MM.1S (cell line): ENCODE measurements around the gene RTL5.

Source experiments
- DNase-seq: peaks from one replicate; pipeline ENCODE4 v3.0.0-alpha.2; 2015
- H2AFZ ChIP-seq: fragments of 300-600 bp; sonication (generic); 2 replicates; pipeline ENCODE4 v1.6.0; 2016; ENCODE audit warnings: antibody characterized with exemption, low read length
- H3F3A ChIP-seq: fragments of 300-600 bp; sonication (generic); 2 replicates; pipeline ENCODE4 v1.6.1; 2016; ENCODE audit warnings: mild to moderate bottlenecking, antibody characterized with exemption, low read length, moderate library complexity, mixed read lengths; ENCODE audit not compliant: insufficient read depth
- H3K27ac ChIP-seq: fragments of 300-600 bp; sonication (generic); 2 replicates; pipeline ENCODE4 v1.5.1; 2016; ENCODE audit warnings: mild to moderate bottlenecking, low read length
- H3K27me3 ChIP-seq: fragments of 300-600 bp; sonication (generic); replicated peaks from 2 replicates; pipeline ENCODE4 v1.6.0; 2016; ENCODE audit warnings: low read length; ENCODE audit not compliant: insufficient read depth
- H3K36me3 ChIP-seq: fragments of 300-600 bp; sonication (generic); replicated peaks from 2 replicates; pipeline ENCODE4 v1.6.1; 2016; ENCODE audit warnings: mild to moderate bottlenecking, low read length, mixed read lengths; ENCODE audit not compliant: insufficient read depth
- H3K4me1 ChIP-seq: fragments of 300-600 bp; sonication (generic); 2 replicates; pipeline ENCODE4 v1.6.1; 2016; ENCODE audit warnings: low read length, mixed read lengths
- H3K4me2 ChIP-seq: fragments of 300-600 bp; sonication (generic); 2 replicates; pipeline ENCODE4 v1.6.0; 2016; ENCODE audit warnings: low read depth, low read length
- H3K4me3 ChIP-seq: fragments of 300-600 bp; sonication (generic); 2 replicates; pipeline ENCODE4 v1.5.1; 2016; ENCODE audit warnings: low read length, mixed read lengths
- H3K79me2 ChIP-seq: fragments of 300-600 bp; sonication (generic); 2 replicates; pipeline ENCODE4 v1.6.1; 2016; ENCODE audit warnings: mixed run types, low read length, mixed read lengths
- H3K9ac ChIP-seq: fragments of 300-600 bp; sonication (generic); 2 replicates; pipeline ENCODE4 v1.6.1; 2016; ENCODE audit warnings: low read length, mixed read lengths
- H3K9me2 ChIP-seq: fragments of 300-600 bp; sonication (generic); replicated peaks from 2 replicates; pipeline ENCODE4 v1.6.1; 2016; ENCODE audit warnings: mild to moderate bottlenecking, low read length, mixed read lengths; ENCODE audit not compliant: insufficient read depth
- H3K9me3 ChIP-seq: fragments of 300-600 bp; sonication (generic); replicated peaks from 2 replicates; pipeline ENCODE4 v1.6.1; 2016; ENCODE audit warnings: mild to moderate bottlenecking, low read length, mixed read lengths; ENCODE audit not compliant: insufficient read depth
- H4K20me1 ChIP-seq: fragments of 300-600 bp; sonication (generic); 2 replicates; pipeline ENCODE4 v1.6.1; 2016; ENCODE audit warnings: mild to moderate bottlenecking, low read length, moderate library complexity, mixed read lengths; ENCODE audit not compliant: insufficient read depth
- EZH2 ChIP-seq: fragments of 300-600 bp; sonication (generic); optimal IDR thresholded peaks from 2 replicates; pipeline ENCODE3; 2017; ENCODE audit warnings: low read depth, mild to moderate bottlenecking, antibody characterized with exemption, low read length, mixed read lengths
- EZH2phosphoT487 ChIP-seq: fragments of 300-600 bp; sonication (generic); IDR thresholded peaks from 2 replicates; pipeline ENCODE4 v1.6.1; 2018; ENCODE audit warnings: antibody characterized with exemption, low read length
- TF ChIP-seq, protein P1 (sequence below): fragments of 300-600 bp; sonication (generic); IDR thresholded peaks from 2 replicates; pipeline ENCODE4 v1.5.1; 2016; ENCODE audit warnings: antibody characterized with exemption, low read length, mixed read lengths

Gene RTL5

DNA sequence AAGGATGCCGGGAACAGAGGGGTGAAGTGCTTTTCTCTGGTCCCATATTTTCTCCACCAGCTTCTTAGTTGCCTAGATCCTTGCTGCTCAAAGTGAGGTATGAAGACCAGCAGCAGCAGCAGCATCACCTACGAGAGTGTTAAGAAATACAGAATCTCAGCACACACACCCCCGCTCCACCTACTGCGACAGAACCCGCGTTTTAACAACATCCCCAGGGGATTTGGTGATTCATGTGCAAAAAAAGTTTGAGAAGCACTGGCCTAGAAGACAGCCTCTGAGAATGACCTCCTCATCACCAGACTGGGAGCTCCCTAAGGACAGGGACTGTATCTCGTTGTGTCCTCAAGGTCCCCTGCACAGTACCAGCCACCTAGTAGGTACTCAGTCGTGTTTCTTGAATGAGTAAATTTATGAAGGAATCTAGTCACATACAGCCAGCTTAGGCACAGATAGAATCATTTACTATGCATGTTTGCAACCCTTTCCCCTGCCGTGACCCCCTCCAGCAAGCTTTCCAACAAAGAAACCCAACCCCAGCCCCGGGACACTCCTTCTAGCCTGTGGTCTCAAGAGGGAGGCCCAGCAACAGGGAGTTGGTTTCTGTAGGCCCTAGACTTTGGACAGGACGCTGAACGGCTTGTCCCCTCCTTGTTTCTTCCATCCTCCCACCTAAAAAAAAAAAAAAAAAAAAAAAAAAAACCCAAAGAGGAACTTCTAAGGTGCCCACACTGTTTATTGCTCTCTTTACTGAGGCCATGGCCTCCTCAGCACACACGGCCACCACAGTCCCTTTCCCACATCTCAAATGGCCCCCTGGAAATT lies 21.5 kb downstream of the RTL5 start:
- Histone ChIP-seq H3K79me2 (no peaks in the 10 kb centered on the region), H3K9me2 (no peaks in the 10 kb centered on the region), H3K27ac (no peak overlapping the region), H3K27me3 (no peaks in the 10 kb centered on the region), H3K9ac (no peak overlapping the region), H3K36me3 (no peaks in the 10 kb centered on the region), H3K4me1 (peaks cover 1% of the 10 kb centered on the region), H3K9me3 (no peaks in the 10 kb centered on the region), H2AFZ (no peak overlapping the region), H4K20me1 (no peaks in the 10 kb centered on the region), H3K4me2 (no peak overlapping the region), H3K4me3 (no peak overlapping the region), H3F3A (no peaks in the 10 kb centered on the region)
- TF ChIP-seq EZH2 (no peak), EZH2phosphoT487 (no peak)
- TF ChIP-seq, protein P1, sequence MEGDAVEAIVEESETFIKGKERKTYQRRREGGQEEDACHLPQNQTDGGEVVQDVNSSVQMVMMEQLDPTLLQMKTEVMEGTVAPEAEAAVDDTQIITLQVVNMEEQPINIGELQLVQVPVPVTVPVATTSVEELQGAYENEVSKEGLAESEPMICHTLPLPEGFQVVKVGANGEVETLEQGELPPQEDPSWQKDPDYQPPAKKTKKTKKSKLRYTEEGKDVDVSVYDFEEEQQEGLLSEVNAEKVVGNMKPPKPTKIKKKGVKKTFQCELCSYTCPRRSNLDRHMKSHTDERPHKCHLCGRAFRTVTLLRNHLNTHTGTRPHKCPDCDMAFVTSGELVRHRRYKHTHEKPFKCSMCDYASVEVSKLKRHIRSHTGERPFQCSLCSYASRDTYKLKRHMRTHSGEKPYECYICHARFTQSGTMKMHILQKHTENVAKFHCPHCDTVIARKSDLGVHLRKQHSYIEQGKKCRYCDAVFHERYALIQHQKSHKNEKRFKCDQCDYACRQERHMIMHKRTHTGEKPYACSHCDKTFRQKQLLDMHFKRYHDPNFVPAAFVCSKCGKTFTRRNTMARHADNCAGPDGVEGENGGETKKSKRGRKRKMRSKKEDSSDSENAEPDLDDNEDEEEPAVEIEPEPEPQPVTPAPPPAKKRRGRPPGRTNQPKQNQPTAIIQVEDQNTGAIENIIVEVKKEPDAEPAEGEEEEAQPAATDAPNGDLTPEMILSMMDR: no peak
- DNase-seq: no peak

DNA sequence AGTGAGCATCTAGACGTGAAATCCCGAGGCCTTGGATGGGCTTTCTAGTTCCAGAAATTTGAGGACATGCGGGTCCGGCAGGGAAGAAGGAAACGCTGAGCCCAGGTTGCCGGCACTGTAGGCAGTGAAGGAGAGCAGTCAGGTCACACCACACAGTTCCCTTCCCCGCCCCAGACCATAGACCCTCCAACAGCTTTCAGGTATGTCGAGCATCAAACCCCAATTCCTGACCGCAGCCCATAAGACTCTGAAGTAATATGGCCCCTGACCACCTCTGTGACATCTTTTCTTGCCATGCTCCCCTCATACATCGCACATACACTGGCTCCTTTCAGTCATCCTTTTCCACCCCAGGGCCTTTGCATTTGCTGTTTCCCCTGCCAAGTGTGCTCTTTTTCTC lies 23.0 kb downstream of the RTL5 start:
- H3K9me3 ChIP-seq: no peaks in the 10 kb centered on the region
- no peaks in the 10 kb centered on the region for H3K27me3 ChIP-seq
- peaks cover 7% of the 10 kb centered on the region for H3K4me1 ChIP-seq
- TF ChIP-seq EZH2: no peak
- TF ChIP-seq, protein P1: no peak
- no peak for TF ChIP-seq EZH2phosphoT487
- H3K9me2 ChIP-seq: no peaks in the 10 kb centered on the region
- H3K9ac ChIP-seq: no peak overlapping the region
- no peak overlapping the region for H3K4me3 ChIP-seq
- no peaks in the 10 kb centered on the region for H4K20me1 ChIP-seq
- no peak overlapping the region for H3K4me2 ChIP-seq
- H3K27ac ChIP-seq: no peak overlapping the region
- DNase-seq: no peak
- no peaks in the 10 kb centered on the region for H3K36me3 ChIP-seq
- H3F3A ChIP-seq: no peaks in the 10 kb centered on the region
- H2AFZ ChIP-seq: no peak overlapping the region
- no peaks in the 10 kb centered on the region for H3K79me2 ChIP-seq

DNA sequence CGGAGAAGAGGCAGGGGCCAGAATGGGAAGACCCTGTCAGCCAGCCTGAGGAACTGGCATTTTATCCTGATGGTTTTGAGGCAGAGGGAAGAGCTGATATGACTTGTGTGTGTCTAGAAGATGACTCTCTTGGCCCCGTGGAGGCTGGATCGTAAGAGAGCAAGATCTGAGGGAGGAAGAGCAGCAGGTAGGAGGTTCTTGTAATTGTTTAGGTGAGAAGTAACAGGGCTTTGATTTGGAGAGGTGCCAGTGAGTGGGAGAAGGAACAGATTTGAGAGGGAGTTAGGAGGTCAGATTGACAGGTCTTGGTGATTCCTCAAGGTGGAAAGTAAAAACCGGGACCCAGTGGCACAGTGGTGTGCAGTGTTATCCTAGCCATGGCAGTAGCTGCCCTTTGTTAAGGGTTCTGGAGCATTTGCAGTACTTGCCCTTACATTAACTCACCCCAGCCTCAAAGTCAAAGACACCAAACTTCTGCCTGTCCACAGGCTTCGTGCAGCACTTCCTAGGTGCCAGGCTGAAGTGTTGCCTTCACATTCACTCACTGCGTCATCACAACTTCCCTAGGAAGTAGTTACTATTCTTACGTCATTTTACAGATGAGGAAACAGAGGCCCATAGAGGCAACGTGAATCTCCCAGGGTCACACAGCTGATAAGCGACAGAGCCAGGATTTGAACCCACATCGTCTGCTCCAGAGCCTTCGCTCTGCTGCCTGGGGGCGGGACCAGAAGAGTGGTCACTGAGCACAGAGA lies 23.7 kb downstream of the RTL5 start:
- Histone ChIP-seq H3K79me2 (no peaks in the 10 kb centered on the region), H3K4me1 (peaks cover 7% of the 10 kb centered on the region), H3K9ac (no peak overlapping the region), H3K4me3 (no peak overlapping the region), H3K4me2 (no peak overlapping the region), H3K27me3 (no peaks in the 10 kb centered on the region), H3F3A (no peaks in the 10 kb centered on the region), H2AFZ (no peak overlapping the region), H3K9me2 (no peaks in the 10 kb centered on the region), H4K20me1 (no peaks in the 10 kb centered on the region), H3K36me3 (no peaks in the 10 kb centered on the region), H3K27ac (no peak overlapping the region), H3K9me3 (no peaks in the 10 kb centered on the region)
- no peak for DNase-seq
- TF ChIP-seq EZH2: no peak
- TF ChIP-seq EZH2phosphoT487: no peak
- TF ChIP-seq, protein P1: no peak
